Activated CD8-positive, alpha-beta memory T cell treated with anti-CD3 and anti-CD28 coated beads for 24 hours (primary cell): ENCODE measurements around the gene MATK.
"Not testable (repeated sequence)": the region's sequence is repeated elsewhere in the genome, so short reads cannot be mapped to it uniquely, and the experiment has no call there.

Source experiments
- DNase-seq: peaks from one replicate; pipeline ENCODE4 v3.0.0-alpha.2; 2020

MATK gene

GRCh38 chr19:3770136-3770999, 15.8 kb downstream of the MATK start:
- no peak for DNase-seq

- no peak for DNase-seq
These were observed 16.7 kb downstream of the MATK start for GRCh38 chr19:3769494-3769893.

GRCh38 chr19:3768748-3769099, 17.5 kb downstream of the MATK start:
- DNase-seq = no peak

DNA sequence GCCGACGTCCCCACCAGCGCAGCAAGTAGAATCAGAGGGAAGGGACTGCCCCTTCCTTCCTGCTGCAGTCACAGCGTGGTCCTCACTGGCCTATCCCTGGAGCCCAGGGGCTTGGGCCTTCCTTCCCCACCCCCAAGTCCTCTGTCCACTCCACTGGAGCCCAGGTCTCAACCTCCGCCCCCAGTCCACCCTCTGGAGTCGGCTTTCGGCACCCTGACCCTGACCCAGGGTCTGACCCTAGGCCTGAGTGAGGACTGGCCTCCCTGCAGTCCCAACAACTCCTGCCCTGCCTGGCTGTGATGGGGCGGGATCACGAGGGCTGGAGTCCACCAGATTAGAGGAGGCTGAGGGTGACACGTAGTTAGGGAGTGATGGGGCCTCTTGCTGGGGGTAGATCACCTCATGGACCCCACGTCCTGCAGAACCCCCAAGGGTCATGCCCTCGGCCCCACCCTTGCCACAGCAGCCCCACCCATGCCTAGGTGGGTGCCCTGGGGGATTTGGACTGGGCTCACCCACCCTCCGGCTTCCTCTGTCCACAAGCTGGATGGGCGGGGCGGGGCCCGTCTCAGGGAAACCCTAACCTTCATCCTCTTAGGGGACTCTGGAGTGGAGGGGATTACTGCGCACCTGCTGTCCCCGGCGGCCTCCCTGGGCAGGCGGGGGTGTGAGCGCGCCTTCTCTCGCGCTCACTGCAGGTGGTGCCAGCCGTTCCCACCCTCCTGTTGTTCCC, 18.0 kb downstream of the MATK start:
- DNase-seq = no peak

DNA sequence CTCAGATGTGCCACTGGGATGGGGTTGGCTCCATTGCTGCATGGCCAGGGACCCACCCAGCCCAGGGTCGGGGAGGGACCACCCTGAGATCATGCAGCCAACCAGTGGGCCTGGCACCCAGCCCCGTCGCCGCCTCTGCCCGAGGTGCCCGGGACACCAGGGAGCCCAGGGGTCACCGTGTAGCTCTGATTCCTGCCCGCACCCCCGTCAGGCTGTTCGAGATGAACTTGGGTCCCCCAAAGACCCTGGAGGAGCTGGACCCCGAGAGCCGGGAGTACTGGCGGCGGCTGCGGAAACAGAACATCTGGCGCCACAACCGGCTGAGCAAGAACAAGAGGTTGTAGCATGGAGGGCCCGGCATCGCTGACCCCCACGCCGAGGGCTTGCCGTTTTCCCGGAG, 19.1 kb downstream of the MATK start:
- DNase-seq = no peak

DNA sequence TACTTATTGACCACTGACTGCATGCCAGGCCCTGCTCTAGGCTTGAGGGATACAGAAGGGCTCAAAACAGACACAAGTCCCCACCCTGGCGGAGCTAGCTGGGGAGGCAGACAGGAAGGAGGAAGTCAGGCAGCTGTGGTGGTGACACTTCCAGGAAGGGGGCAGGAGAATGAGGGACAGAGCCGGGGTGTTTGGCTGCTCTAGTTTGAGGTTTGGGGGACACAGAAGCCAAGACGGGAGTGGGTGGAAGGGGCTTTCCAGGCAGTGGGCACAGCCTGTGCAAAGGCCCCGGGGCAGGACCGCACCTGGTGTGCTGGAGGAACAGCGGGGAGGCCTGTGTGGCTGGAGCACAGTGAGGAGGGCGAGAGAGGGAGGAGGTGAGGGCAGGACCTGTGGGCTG, 19.7 kb downstream of the MATK start:
- DNase-seq = no peak

- DNase-seq = not testable (repeated sequence)
These were observed 20.4 kb downstream of the MATK start for GRCh38 chr19:3765757-3766156.

GRCh38 chr19:3765121-3765520, 21.1 kb downstream of the MATK start:
- no peak for DNase-seq

- DNase-seq = peak; percentile 100
These were observed 23.4 kb downstream of the MATK start, which contains the start of gene MRPL54 for GRCh38 chr19:3762501-3763459. Gene MRPL54, plus strand, starts transcription at chr19:3762682. Its CDS starts 19 bp downstream, at chr19:3762701.

GRCh38 chr19:3762130-3762473, 24.1 kb downstream of the MATK start:
- DNase-seq = no peak

GRCh38 chr19:3761382-3762129, 24.6 kb downstream of the MATK start, which contains the start of gene APBA3:
Gene APBA3, minus strand, starts transcription at chr19:3761692. Its CDS starts 1,428 bp downstream, at chr19:3760264.
- peak; percentile 100 for DNase-seq

DNA sequence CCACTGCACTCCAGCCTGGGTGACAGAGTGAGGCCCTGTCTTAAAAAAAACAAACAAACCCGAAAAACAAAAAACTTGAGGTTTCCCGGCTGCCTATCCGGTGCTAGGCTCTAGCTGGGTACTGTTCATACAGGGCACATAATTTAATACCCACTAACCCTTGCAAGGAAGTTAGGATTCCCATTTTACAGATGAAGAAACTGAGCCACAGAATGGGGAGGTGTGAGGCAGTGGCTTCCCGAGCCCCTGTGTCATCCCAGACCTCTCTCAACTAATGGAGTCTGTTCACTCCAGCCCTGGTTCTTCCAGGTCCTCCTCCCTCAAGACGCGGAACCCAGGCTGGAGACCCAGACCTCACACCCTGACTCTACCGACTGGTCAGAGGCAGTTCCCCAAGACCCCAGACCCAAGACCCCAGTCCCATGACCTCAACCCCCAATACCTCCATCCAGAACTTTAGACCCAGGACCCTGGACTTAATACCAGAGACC, 25.3 kb downstream of the MATK start:
- DNase-seq = no peak

- DNase-seq = no peak
These were observed 26.5 kb downstream of the MATK start for GRCh38 chr19:3759482-3760254.

DNA sequence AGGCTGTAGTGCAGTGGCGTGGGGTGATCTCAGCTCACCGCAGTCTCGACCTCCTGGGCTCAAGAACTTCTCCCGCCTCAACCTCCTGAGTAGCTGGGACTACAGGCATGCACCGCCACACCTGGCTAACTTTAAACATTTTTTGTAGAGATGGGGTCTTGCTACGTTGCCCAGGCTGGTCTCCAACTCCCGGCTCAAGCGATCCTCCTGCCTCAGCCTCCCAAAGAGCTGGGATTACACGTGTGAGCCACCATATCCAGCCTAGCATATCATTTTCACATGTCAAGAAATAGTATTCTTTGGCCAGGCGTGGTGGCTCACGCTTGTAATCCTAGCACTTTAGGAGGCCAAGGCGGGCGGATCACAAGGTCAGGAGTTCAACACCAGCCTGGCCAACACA, 27.9 kb downstream of the MATK start:
- DNase-seq = not testable (repeated sequence)

DNA sequence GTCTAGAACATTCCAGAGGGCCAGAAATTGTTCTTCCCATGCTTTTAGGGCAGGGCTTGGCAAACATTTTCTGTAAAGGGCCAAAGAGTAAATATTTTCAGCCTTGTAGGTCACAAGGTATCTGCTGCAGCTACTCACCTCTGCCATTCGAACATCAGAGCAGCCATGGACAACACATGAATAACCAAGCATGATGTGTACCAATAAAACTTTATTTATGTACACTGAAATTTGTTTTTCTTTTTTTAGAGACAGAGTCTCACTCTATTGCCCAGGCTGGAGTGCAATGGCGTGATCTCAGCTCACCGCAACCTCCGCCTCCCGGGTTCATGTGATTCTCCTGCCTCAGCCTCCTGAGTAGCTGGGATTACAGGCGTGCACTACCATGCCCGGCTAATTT, 28.5 kb downstream of the MATK start:
- DNase-seq = not testable (repeated sequence)

- no peak for DNase-seq
These were observed 32.4 kb downstream of the MATK start for GRCh38 chr19:3753631-3754410.

GRCh38 chr19:3752492-3752891, 33.7 kb downstream of the MATK start:
- DNase-seq = no peak

- no peak for DNase-seq
These were observed 34.9 kb downstream of the MATK start for GRCh38 chr19:3751236-3751635.

- no peak for DNase-seq
These were observed 36.0 kb downstream of the MATK start for GRCh38 chr19:3750211-3750610.

- DNase-seq = no peak
These were observed 37.2 kb downstream of the MATK start for GRCh38 chr19:3748965-3749364.
